IPS-18a (cell line): ENCODE data around the gene TOP3B.
A peak's percentile ranks its signal among the peaks of the same experiment; 100 is the strongest.
"Not testable (repeated sequence)": the region's sequence is repeated elsewhere in the genome, so short reads cannot be mapped to it uniquely, and the experiment has no call there.

Experiments used
- H3K27ac ChIP-seq: one replicate; pipeline ENCODE4 v1.5.1; 2013; ENCODE audit warnings: low read length
- H3K27me3 ChIP-seq: one replicate; pipeline ENCODE4 v1.6.1; 2013; ENCODE audit warnings: mild to moderate bottlenecking, low read length; ENCODE audit not compliant: control insufficient read depth, insufficient read depth
- H3K36me3 ChIP-seq: one replicate; pipeline ENCODE4 v1.6.1; 2013; ENCODE audit warnings: low read depth, low read length; ENCODE audit not compliant: control insufficient read depth
- H3K4me1 ChIP-seq: one replicate; pipeline ENCODE4 v1.6.1; 2013; ENCODE audit warnings: low read depth, low read length; ENCODE audit not compliant: control insufficient read depth
- H3K4me3 ChIP-seq: one replicate; pipeline ENCODE4 v1.5.1; 2013; ENCODE audit warnings: low read length
- H3K9ac ChIP-seq: one replicate; pipeline ENCODE4 v1.6.1; 2013; ENCODE audit warnings: mild to moderate bottlenecking, low read length, moderate library complexity
- H3K9me3 ChIP-seq: one replicate; pipeline ENCODE4 v1.6.1; 2013; ENCODE audit warnings: low read depth, low read length; ENCODE audit not compliant: control insufficient read depth

TOP3B gene

DNA sequence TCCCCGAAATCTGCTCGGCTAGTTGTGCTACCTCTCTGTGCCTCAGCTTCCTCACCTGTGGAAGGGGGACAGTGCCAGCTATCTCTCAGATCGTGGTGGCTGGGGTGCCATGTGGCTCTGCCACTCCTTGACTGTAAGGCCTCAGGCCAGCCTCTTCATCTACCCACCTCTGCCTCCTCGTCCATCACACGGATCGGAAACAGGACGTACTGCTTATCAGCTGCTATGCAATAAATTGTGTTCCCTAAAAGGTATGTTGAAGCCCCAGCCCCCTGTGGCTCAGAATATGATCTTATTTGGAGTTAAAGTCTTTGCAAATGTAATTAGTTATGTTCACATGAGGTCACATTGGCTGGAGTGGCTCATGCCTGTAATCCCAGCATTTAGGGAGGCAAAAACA lies 37.7 kb downstream of the TOP3B start:
- Histone ChIP-seq H3K4me1 (peaks cover 8% of the 10 kb centered on the region), H3K36me3 (peaks cover 3% of the 10 kb centered on the region), H3K4me3 (no peak overlapping the region), H3K9me3 (no peaks in the 10 kb centered on the region), H3K9ac (no peak overlapping the region), H3K27ac (no peak overlapping the region), H3K27me3 (no peaks in the 10 kb centered on the region)

DNA sequence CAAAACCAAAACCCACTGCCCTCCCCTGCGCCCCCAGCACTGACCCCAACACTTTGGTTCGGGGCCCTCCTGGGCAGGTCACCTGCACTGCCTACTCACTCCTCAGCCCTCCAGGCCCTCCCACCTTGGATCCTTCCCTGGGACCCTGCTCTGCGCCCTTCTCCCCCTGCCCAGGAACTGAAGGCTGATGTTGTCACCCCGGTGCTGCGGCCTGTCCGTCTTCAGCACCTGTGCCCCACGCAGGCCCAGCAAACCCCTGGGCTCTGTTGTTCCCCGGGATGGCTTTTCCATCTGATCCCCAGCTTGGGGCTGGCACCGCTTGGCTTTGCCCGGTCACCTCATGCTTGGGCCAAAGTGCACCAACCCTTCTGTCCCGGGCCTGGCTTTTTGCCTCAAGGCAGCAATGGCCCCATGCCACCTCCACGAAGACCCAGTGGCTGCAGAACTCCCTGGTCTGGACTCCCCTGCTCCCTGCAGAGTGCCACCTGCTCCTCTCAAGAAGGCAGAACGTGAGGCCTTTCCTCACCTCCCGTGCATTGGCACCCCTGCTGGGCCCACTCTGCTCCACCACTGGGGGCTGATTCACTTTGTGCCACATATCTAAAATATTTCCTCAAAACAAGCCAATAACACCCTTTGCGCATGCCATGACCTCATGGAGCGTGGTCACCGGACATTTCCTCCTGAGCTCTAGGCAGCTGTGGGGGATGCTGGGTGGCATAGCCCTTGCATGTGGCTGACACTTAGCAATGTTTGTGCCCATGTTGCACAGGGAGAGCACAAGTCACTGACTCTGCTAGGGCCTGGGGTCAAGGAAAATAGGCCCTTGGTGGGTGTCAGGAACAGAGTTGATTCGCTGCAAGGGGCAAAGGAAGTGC lies 38.8 kb downstream of the TOP3B start:
- Histone ChIP-seq H3K36me3 (peaks cover 3% of the 10 kb centered on the region), H3K9ac (no peak overlapping the region), H3K27me3 (no peaks in the 10 kb centered on the region), H3K27ac (no peak overlapping the region), H3K9me3 (no peaks in the 10 kb centered on the region), H3K4me3 (no peak overlapping the region), H3K4me1 (peaks cover 8% of the 10 kb centered on the region)

- Histone ChIP-seq H3K4me3 (no peak overlapping the region), H3K9ac (no peak overlapping the region), H3K27me3 (no peaks in the 10 kb centered on the region), H3K9me3 (no peaks in the 10 kb centered on the region), H3K36me3 (peaks cover 3% of the 10 kb centered on the region), H3K27ac (no peak overlapping the region), H3K4me1 (peaks cover 10% of the 10 kb centered on the region)
Observed at GRCh38 chr22:21942407-21943343, 39.9 kb downstream of the TOP3B start.

- no peak overlapping the region for H3K4me3 ChIP-seq
- H3K4me1 ChIP-seq, result peaks cover 5% of the 10 kb centered on the region
- H3K36me3 ChIP-seq, result peaks cover 3% of the 10 kb centered on the region
- H3K9ac ChIP-seq, result no peak overlapping the region
- no peaks in the 10 kb centered on the region for H3K27me3 ChIP-seq
- no peaks in the 10 kb centered on the region for H3K9me3 ChIP-seq
- H3K27ac ChIP-seq, result no peak overlapping the region
Observed at GRCh38 chr22:21941921-21942320, 40.7 kb downstream of the TOP3B start.

GRCh38 chr22:21940521-21940920 lies 42.1 kb downstream of the TOP3B start:
- Histone ChIP-seq H3K36me3 (peaks cover 3% of the 10 kb centered on the region), H3K27me3 (no peaks in the 10 kb centered on the region), H3K4me3 (no peak overlapping the region), H3K9ac (no peak overlapping the region), H3K4me1 (peaks cover 3% of the 10 kb centered on the region), H3K9me3 (no peaks in the 10 kb centered on the region), H3K27ac (no peak overlapping the region)

- not testable (repeated sequence) for H3K27me3 ChIP-seq, H3K4me1 ChIP-seq, H3K9ac ChIP-seq, H3K9me3 ChIP-seq, H3K4me3 ChIP-seq, H3K36me3 ChIP-seq, H3K27ac ChIP-seq
Observed at GRCh38 chr22:21939935-21940334, 42.7 kb downstream of the TOP3B start.

DNA sequence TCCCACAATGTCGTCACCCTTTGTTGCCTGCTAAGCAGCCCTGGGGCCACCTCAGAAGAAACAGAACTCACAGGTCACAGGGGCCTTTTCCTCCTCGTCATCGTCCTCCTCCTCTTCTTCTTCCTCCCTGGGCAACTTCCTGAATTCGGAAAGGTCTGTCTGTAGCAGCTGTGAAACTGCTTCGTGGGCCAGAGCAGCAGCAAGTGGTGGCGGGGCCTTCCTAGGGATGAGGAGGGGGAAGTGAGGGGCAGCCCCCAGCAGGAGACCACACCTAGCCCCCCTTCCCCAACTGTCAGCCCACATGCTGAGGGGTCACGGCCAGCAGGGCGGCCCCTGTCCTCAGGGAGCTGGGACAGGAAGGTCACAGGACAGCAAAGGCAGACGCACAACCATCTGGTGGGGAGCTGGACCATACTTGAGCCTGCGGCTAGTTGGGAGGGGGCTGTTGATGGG lies 43.1 kb downstream of the TOP3B start:
- no peak overlapping the region for H3K27ac ChIP-seq
- H3K4me1 ChIP-seq, result peaks cover 3% of the 10 kb centered on the region
- no peaks in the 10 kb centered on the region for H3K36me3 ChIP-seq

GRCh38 chr22:21938906-21939305 lies 43.7 kb downstream of the TOP3B start:
- no peaks in the 10 kb centered on the region for H3K36me3 ChIP-seq

More for the DNA sequence above, 43.1 kb downstream of the TOP3B start:
- H3K9ac ChIP-seq, result no peak overlapping the region
- no peaks in the 10 kb centered on the region for H3K9me3 ChIP-seq
- no peaks in the 10 kb centered on the region for H3K27me3 ChIP-seq
- H3K4me3 ChIP-seq, result no peak overlapping the region

GRCh38 chr22:21938071-21938822 lies 44.3 kb downstream of the TOP3B start:
- Histone ChIP-seq H3K9ac (peak overlapping the region; percentile 82), H3K27ac (no peak overlapping the region), H3K4me3 (peak overlapping the region; percentile 74), H3K27me3 (no peaks in the 10 kb centered on the region), H3K4me1 (peaks cover 3% of the 10 kb centered on the region), H3K9me3 (no peaks in the 10 kb centered on the region), H3K36me3 (no peaks in the 10 kb centered on the region)

More at GRCh38 chr22:21938906-21939305, 43.7 kb downstream of the TOP3B start:
- Histone ChIP-seq H3K9me3 (no peaks in the 10 kb centered on the region), H3K4me1 (peaks cover 3% of the 10 kb centered on the region), H3K27ac (no peak overlapping the region), H3K4me3 (peak overlapping the region; percentile 74), H3K27me3 (no peaks in the 10 kb centered on the region), H3K9ac (no peak overlapping the region)

DNA sequence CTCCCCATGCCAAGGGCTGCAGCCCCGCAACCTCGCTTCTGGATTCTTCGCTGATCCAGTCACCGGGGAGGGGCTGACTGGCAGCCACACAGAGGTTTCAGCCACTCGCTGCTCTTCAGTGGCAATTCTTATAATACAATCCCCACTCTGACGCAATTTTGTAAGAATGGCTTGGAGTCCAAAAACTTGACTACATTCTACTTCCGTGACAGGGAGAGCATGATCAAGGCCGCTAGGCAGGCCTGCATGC lies 44.8 kb downstream of the TOP3B start:
- no peaks in the 10 kb centered on the region for H3K36me3 ChIP-seq
- H3K4me1 ChIP-seq, result peaks cover 3% of the 10 kb centered on the region
- peak overlapping the region; percentile 74 for H3K4me3 ChIP-seq
- no peak overlapping the region for H3K27ac ChIP-seq
- H3K9ac ChIP-seq, result no peak overlapping the region
- no peaks in the 10 kb centered on the region for H3K27me3 ChIP-seq
- H3K9me3 ChIP-seq, result no peaks in the 10 kb centered on the region
